NCI-H146 treated with DMSO at 0.1 percent for 48 hours (cell line): ENCODE measurements around the gene IQCC.
"Not testable (repeated sequence)": the region's sequence is repeated elsewhere in the genome, so short reads cannot be mapped to it uniquely, and the experiment has no call there.

Source experiments
- DNase-seq: peaks from one replicate; lab custom pipeline; 2025; ENCODE audit not compliant: unreplicated experiment; lab: John Stamatoyannopoulos, UW

Gene IQCC

DNA sequence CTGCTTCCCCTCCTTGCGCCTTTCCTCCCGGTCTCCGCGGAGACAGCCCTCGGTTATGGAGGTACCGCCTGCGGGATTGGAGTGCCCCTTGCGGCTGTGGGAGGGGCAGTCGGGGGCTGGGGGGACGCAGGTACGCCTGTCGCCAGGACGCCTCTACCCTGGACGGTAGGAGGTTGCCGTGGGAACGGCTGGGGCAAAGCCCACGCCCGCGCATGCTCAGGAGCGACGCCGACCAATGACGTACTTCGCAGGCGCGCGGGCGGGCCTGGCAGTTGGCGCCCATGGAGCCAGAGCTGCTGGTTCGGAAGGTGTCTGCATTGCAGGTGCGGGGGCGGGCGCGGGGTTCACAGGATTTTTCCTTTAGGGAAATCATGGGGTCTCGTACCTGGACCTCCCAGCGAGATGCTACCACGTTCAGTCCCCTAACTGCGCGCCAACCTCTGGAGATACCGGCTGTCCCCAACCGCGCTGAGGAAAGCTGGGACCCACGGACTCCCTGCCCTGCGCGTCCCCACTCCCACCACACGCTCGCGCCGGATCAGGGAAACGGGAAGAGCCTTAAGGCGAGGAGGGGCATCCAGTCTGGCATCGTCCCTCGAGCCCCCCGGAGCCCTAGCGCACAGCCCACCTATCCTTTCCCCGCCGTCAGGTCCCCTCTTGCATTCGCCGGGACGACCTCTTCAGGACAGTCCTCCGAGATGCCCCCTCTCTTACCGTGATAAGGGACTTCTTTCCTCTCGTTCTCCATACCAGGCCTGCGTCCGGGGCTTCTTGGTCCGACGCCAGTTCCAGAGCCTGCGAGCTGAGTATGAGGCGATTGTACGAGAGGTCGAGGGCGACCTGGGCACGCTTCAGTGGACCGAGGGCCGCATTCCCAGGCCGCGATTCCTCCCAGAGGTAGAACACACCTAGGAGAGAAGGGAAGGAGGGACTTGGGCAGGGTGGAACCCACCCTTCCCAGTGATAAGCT, at the start of gene IQCC:
Gene IQCC, plus strand, starts transcription at position 271 of the 970 bp plus-strand sequence. Its CDS starts 11 bp downstream, at position 282.
- DNase-seq: peak; percentile 73

DNA sequence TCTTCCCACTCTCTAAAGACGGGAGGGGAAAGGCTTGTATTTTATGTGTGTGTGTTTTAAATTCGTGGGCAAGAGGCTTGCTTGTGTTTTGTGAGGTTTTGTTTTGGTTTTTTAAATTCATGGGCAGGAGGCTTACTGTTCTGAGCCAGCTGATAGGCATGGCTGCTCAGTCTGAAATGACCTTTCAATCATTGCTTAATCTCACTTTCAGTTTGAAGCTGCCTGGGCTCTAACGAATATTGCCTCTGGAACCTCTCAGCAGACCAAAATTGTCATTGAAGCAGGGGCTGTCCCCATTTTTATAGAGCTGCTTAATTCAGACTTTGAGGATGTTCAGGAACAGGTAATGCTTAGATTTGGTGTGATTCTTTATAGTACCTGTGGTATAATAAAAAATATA, 46.3 kb upstream of the IQCC start:
- DNase-seq: no peak

DNA sequence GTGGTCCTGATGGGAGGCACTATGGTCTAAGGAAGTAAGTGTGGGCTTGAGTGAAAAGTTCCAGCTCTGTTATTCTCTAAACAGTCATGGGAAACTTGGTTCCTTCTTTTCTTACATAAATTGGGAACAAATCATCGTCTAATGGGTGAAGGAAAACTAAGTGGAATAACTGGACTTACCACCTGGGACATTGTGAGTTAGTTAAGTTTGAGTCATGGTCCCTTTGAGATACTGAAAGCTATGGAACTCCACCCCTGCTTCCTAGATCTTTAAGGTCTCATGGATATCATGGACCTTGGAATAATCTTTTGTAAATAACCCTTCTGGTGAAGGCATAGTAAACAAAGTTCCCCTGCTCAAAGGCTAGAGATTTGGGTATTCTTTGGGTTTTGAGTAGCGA, 42.1 kb upstream of the IQCC start:
- DNase-seq: no peak

DNA sequence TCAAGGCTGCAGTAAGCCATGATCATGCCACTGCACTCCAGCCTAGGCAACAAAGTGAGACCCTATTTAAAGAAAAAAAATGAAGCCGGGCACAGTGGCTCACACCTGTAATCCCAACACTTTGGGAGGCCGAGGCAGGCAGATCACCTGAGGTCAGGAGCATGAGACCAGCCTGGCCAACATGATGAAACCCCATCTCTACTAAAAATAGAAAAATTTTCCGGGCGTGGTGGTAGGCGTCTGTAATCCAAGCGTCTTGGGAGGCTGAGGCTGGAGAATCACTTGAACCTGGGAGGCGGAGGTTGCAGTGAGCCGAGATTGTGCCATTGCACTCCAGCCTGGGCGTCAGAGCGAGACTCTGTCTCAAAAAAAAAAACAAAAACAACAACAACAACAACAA, 39.8 kb upstream of the IQCC start:
- not testable (repeated sequence) for DNase-seq

DNA sequence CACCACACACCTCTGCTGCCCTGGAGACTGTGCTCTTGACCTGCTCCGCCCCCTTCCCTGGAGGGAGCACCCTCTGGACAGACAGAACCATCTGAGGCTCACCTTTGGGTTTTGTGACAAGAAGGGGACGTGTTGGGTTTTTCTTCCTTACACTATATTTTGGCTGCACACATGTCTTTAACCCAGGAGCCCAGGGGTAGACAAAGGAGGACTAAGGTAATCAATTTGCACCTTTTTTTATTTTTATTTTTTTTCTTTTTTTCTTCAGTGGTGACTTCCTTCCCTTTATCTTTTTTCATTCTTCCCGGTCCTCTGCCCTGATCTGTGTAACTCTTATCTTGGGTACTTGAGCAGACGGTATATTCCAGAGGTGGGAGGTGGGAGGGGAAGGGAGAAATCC, 34.5 kb upstream of the IQCC start:
- no peak for DNase-seq

DNA sequence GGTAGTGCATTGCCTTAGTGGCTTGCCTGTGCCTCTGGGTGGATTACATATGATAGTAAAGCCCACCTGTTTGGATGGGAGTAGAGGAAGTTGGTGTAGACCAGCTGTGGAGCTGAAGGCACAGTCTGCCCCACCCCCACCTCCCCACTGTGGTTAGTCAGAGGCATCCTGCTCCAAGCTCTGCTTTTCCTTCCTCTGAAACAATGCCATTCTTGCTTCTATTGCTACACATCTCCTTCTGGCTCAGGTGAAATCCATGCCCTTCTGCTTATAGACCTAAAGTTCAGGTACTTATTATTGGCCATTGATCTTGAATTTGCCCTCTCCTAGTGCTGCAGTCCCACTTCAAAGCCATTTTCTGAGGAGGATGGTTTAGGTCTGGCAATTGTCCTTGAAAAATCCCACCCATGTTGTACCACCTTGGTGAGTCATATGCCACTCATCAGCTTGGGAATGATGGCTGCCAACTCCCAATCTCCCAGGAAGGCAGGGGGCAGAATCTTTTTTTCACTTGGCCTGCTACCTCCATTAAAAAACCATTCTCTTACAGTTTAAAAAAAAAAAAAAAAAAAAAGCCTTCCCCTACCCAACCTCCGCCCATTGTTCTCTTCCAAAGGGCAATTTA, 32.7 kb upstream of the IQCC start:
- DNase-seq: no peak

DNA sequence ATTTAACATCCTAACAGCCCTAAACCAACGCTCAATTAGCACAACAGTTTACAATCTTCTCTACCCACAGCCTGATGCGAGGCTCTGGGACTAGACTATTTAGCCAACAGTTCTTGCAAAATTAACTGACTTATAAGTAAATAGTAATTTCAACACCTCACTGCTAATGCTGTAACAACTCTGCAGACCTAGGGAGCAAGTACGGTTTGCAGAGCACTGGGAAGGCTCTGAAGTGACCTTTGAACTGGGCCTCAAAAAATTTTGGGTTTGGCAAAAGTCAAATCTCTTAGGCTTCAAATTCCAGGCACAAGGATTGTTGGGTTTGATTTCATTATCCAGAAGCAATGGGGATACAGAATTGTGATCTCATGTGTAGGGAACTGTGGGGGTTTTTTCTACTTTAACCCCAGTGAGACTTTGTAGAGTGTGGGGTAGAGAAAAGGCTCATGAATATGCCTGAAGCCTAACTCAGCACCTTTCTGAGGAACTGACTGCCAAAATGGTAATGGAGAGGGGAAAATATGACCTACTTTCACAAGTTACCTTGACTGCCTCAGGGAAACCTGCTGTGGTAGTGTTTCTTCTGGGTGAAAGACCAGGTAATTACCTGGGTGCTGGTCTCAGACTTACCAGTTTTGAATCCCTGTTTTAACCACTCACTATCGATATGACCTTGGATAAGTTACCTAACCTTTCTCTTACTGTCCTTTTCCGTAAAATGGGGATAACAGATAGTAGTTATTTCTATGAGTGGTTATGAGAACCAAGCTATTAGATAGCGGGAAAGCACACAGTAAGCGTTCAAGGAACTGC, 26.9 kb upstream of the IQCC start:
- DNase-seq: no peak

DNA sequence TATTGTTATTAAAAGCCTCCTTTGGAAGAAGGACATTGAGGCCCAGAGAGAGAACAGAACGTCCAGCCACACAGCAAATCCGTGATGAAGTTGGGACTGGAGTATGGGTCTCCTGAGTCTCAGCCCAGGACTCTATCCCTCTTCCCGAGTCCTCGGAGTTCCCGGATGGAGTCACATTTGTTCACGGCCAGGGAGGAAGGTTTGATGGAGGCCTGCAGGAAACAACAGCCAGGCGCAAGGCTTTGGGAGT, 26.4 kb upstream of the IQCC start:
- DNase-seq: no peak

DNA sequence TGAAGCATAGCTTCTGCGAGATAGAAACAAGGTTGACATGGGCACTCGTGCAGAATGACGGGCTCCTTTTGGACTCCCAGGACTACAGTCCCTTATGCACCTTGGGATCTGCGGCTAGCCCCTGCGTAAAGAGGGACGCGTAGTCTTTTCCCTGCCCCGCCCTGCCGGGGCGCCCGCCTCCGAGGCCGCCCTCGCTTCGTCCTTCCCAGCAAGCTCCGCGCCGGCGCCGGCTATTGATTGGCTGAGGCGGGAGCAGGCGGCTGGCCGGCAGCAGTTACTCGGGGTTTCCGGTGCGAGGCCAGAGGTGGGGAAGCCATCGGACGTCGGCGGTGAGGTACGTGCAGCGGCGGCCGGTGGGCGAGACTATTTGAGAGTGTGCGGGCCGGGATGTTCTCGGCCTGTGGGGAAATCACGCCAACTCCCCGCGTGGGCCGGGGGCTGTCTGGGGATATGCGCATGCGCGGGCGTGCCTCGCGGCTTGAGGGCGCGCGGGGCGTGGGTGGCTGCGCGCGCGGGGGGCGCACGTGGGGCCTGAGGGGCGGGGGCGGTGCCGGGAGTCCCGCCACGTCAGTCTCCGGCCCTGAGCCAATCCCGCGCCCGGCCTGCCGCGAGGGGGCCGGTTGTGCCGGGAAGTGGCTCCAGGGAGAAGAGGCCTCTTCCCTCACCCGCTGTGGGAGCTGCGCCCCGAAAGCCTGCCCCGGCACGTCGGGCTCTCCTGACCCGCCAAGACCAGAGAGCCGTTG, 25.9 kb upstream of the IQCC start, which contains the start of gene TXLNA:
Gene TXLNA, plus strand, starts transcription at position 233 of the 743 bp plus-strand sequence. CDS start 671 bp downstream, outside the sequence.
- DNase-seq: peak; percentile 80

DNA sequence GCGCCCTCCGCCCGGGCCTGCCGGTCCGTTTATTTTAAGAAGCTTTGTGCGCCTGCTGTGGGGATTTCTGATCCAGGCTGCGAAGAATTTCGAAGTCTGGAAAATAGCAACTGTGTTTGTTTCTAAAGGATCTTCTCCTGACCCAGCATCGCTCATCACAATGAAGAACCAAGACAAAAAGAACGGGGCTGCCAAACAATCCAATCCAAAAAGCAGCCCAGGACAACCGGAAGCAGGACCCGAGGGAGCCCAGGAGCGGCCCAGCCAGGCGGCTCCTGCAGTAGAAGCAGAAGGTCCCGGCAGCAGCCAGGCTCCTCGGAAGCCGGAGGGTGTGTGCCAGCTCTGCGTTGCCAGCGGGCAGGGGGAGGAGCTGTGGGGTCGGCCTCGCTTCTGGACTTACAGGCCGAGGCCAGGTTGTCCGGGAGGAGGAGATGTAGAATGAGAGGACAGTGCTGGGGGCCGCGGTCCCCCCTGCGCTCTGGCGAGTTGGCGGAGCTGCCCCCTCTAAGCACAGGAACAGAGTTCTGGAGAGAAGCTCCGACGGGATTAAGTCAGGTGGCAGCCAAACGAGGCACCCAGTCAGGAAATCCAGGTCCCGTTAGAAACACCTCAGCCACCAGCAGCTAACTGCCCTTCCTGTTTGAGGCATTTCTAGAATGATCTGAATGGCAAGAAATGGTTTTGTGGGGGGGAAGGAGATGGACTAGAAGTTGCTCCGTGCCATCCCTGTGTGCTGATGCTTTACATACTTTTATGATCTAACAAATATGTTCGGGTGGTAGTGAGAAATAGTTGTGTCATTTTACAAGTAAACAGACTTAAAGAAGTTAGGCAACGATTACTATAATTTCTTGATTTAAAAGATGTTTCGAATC, 25.0 kb upstream of the IQCC start:
- no peak for DNase-seq

DNA sequence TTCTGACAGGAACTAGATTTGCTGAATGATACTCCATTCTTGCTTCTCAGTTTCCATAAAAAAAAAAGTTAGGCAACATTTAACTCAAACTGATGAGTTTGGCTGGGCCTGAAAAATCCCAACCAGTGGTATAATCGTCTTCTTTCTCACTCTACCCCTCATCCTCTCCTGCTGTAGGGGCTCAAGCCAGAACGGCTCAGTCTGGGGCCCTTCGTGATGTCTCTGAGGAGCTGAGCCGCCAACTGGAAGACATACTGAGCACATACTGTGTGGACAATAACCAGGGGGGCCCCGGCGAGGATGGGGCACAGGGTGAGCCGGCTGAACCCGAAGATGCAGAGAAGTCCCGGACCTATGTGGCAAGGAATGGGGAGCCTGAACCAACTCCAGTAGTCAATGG, 24.4 kb upstream of the IQCC start:
- DNase-seq: no peak

DNA sequence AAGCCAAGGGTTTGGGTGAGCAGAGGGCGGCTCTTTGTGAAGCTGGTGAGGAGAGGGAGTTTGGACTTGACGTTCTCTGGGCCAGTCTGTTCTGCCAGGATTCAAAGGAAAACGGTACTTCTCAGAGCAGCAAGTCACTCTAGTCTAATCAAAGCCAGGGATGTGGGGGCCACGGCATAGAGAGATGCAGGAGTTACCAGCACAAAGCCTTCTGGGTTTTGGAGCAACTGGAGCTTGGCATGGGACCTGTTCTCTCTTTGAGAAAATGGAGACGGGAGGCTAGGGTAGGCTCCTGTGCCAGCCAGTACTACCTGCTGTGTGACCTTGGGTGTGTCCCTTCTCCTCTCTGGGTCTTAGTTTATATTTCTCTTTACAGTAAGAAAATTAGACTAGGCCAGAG, 23.9 kb upstream of the IQCC start:
- no peak for DNase-seq

DNA sequence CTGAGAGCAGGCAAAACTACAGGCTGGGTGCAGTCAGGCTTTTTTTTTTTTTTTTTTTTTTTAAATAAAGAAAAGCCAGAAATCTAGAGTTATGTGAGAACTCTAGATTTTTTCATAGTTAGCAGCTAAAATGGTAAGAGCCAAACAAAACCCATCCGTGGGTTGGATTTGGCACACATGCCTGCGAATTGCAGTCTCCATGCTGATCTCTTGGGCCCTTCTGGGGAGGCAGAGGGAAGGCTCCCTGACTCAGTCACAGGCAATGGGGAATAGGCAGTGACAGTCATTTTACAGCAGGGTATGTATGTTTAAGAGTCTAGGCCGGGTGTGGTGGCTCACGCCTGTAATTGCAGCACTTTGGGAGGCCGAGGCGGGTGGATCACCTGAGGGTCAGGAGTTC, 23.4 kb upstream of the IQCC start:
- DNase-seq: no peak

DNA sequence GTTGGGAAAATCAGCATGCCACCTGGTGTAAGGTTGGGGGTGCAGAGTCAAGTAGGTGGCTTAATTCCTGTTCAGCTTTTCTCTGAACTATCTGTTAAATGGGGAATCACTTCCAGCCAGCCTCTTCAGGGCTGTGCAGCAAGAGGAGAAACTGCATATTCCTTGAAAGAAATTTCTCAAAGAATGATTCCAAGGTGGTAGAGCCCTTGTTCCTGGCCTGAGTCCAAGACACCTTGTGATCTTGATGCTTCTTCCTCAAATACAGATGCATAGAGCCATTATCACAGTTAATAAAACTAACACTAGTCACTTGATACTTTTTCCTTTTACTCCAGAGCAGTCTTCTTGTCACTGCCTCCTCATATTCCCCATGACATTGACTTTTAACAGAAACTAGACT, 20.8 kb upstream of the IQCC start:
- no peak for DNase-seq

DNA sequence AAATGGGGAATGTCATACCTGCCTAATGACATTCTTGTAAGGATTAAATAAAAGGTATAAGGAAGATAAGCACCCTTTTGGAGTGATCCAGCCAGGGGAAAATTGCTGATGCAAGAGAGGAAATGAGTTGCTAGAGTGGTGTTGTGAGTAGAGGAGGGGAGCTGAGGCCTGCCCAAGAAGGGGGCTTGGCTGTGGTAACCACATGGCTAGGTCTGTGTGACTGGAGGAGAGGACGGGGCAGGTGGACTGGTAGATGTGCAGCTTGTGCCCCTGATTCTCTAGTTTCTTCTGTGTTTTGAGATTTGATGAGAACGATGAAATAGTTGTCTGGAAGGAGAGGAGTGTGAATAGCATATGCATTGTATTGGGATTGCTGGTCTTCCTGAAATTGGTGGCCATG, 19.4 kb upstream of the IQCC start:
- DNase-seq: no peak

DNA sequence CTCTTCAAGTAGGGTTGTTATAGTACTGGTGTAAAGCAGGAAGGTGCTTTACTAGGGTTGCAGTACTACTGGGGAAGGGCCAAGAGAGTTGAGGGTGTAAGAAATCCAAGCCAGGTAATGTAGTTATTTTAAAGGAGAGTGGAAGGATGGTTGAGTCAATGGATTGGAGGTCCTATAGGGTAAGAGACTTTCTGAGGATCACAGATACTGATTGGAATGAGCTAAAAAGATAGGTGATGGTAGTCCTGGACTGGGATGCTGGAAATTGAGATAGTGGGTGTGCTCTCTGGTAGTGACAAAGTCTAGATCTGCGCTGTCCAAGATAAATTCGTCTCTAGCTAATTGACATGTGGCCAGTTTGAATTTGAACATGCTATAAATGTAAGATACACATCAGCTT, 19.0 kb upstream of the IQCC start:
- DNase-seq: no peak

DNA sequence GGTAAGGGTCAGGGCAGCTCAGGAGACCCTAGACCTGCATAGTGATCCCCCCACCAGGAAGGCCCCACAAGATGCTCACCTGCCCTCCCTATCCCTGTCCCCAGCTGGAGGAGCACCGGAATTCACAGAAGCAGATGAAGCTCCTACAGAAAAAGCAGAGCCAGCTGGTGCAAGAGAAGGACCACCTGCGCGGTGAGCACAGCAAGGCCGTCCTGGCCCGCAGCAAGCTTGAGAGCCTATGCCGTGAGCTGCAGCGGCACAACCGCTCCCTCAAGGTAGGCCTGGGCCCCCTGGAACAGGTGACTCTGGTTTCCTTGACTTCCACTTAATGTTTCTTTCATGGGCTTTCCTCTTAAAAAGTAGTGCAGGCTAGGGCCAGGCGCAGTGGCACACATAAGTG, 17.6 kb upstream of the IQCC start:
- no peak for DNase-seq

DNA sequence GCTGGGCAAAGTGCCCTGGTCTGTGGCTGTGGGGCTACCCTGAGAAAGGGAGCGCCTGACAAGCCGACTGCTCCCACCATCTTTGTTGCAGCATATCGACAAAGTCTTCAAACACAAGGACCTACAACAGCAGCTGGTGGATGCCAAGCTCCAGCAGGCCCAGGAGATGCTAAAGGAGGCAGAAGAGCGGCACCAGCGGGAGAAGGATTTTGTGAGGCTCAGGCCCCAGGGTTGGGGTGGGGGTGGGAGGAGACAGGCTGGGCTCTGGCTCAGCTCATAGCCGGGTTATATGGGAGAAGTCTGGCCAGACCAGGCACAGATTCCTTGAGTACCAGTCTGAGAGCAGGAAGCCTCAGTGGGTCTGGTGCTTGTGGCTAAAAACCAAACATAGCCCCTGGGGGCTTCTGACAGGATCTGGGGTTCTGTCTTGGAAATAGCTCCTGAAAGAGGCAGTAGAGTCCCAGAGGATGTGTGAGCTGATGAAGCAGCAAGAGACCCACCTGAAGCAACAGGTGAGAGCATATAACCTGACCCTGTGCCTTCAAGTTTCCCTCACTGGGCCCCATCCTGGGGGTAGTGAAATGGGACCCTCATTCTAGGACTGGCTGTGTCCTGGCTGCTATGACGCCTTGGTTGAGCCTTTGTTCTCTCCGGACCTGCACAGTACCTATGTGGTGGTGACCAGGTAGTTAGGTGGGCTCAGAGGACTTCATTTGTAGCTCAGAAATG, 13.1 kb upstream of the IQCC start:
- DNase-seq: no peak

DNA sequence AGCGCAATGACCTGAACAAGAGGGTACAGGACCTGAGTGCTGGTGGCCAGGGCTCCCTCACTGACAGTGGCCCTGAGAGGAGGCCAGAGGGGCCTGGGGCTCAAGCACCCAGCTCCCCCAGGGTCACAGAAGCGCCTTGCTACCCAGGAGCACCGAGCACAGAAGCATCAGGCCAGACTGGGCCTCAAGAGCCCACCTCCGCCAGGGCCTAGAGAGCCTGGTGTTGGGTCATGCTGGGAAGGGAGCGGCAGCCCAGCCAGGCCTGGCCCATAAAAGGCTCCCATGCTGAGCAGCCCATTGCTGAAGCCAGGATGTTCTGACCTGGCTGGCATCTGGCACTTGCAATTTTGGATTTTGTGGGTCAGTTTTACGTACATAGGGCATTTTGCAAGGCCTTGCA, 10.5 kb upstream of the IQCC start:
- DNase-seq: no peak
